Neuronal stem cell (in vitro differentiated cells): Measurements from ENCODE around the gene NR3C2.

Experiments
- DNase-seq: peaks from one replicate; pipeline ENCODE4 v3.0.0-alpha.2; 2013; ENCODE audit warnings: low spot score
- H2AFZ ChIP-seq: one replicate; pipeline ENCODE4 v1.6.1; 2013; ENCODE audit warnings: mild to moderate bottlenecking, low read length, inconsistent platforms
- H2AK5ac ChIP-seq: 2 replicates; pipeline ENCODE4 v1.6.1; 2013; ENCODE audit warnings: low read depth, mild to moderate bottlenecking, inconsistent platforms, low read length, moderate library complexity, mixed read lengths
- H2BK120ac ChIP-seq: 2 replicates; pipeline ENCODE4 v1.6.1; 2013; ENCODE audit warnings: low read depth, mild to moderate bottlenecking, inconsistent platforms, low read length, moderate library complexity, mixed read lengths
- H2BK12ac ChIP-seq: one replicate; pipeline ENCODE4 v1.6.1; 2013; ENCODE audit warnings: low read length, inconsistent platforms
- H2BK15ac ChIP-seq: 2 replicates; pipeline ENCODE4 v1.6.1; 2013; ENCODE audit warnings: mild to moderate bottlenecking, low read length, inconsistent platforms, mixed read lengths
- H2BK5ac ChIP-seq: one replicate; pipeline ENCODE4 v1.6.1; 2013; ENCODE audit warnings: inconsistent platforms, mild to moderate bottlenecking, low read length, moderate library complexity
- H3K14ac ChIP-seq: one replicate; pipeline ENCODE4 v1.6.1; 2013; ENCODE audit warnings: low read length, inconsistent platforms
- H3K18ac ChIP-seq: 2 replicates; pipeline ENCODE4 v1.6.1; 2013; ENCODE audit warnings: low read length, inconsistent platforms
- H3K23ac ChIP-seq: 2 replicates; pipeline ENCODE4 v1.6.1; 2013; ENCODE audit warnings: low read depth, mild to moderate bottlenecking, mixed read lengths, low read length, inconsistent platforms; ENCODE audit not compliant: poor library complexity
- H3K27ac ChIP-seq: replicated peaks from 3 replicates; pipeline ENCODE4 v1.5.1; 2013; ENCODE audit warnings: low read length, inconsistent platforms
- H3K27me3 ChIP-seq, 3 experiments: 2 replicates each; pipeline ENCODE4 v1.6.1; 2013; ENCODE audit warnings: low read length in 3 of 3, mild to moderate bottlenecking in 2 of 3, inconsistent platforms in 1 of 3, low read depth in 1 of 3, mixed read lengths in 1 of 3, moderate library complexity in 1 of 3; ENCODE audit not compliant: control insufficient read depth in 3 of 3, insufficient read depth in 3 of 3
- H3K36me3 ChIP-seq, 2 donors: replicated peaks in 1 of 2; 2 replicates each; pipeline ENCODE4 v1.6.1; 2013; ENCODE audit warnings: low read length in 2 of 2; ENCODE audit not compliant: control insufficient read depth in 2 of 2, insufficient read depth in 2 of 2
- H3K4ac ChIP-seq: 2 replicates; pipeline ENCODE4 v1.6.1; 2013; ENCODE audit warnings: inconsistent platforms, mild to moderate bottlenecking, low read length, moderate library complexity
- H3K4me1 ChIP-seq, 2 donors: 1 replicate in 1 of 2; 2 replicates in 1 of 2; pipeline ENCODE4 v1.6.1; 2013; ENCODE audit warnings: low read length in 2 of 2, low read depth in 1 of 2; ENCODE audit not compliant: control insufficient read depth in 2 of 2, insufficient read depth in 1 of 2
- H3K4me2 ChIP-seq: one replicate; pipeline ENCODE4 v1.6.1; 2013; ENCODE audit warnings: mild to moderate bottlenecking, low read length, inconsistent platforms; ENCODE audit not compliant: insufficient read depth, poor library complexity, severe bottlenecking
- H3K4me3 ChIP-seq, 2 donors: 2 replicates each; pipeline ENCODE4 v1.5.1; 2013; ENCODE audit warnings: low read length in 2 of 2, mild to moderate bottlenecking in 2 of 2, inconsistent platforms in 1 of 2, moderate library complexity in 1 of 2
- H3K79me1 ChIP-seq: one replicate; pipeline ENCODE4 v1.6.1; 2013; ENCODE audit warnings: low read depth, mild to moderate bottlenecking, inconsistent platforms, low read length, moderate library complexity
- H3K9ac ChIP-seq: one replicate; pipeline ENCODE4 v1.6.1; 2013; ENCODE audit warnings: mild to moderate bottlenecking, low read depth, low read length, inconsistent platforms; ENCODE audit not compliant: poor library complexity
- H3K9me3 ChIP-seq, 2 donors: replicated peaks in 1 of 2; 2 replicates each; pipeline versions ENCODE3 to v1.6.1; 2013; ENCODE audit warnings: low read length in 2 of 2, mild to moderate bottlenecking in 2 of 2, inconsistent platforms in 1 of 2, low read depth in 1 of 2, mixed read lengths in 1 of 2, moderate library complexity in 1 of 2; ENCODE audit not compliant: control insufficient read depth in 2 of 2, insufficient read depth in 1 of 2
- H4K8ac ChIP-seq: one replicate; pipeline ENCODE4 v1.6.1; 2013; ENCODE audit warnings: low read depth, mild to moderate bottlenecking, inconsistent platforms, low read length, moderate library complexity
- H4K91ac ChIP-seq: one replicate; pipeline ENCODE4 v1.6.1; 2013; ENCODE audit warnings: low read length, low read depth, mild to moderate bottlenecking, inconsistent platforms; ENCODE audit not compliant: poor library complexity
- WGBS, 2 donors: extraction: QIAGEN DNeasy Blood & Tissue Kit; methylation state at CpG; one replicate each; pipeline ENCODE4 v1.1.7; 2013; ENCODE audit warnings: missing lambda C conversion rate in 2 of 2, mixed read lengths in 1 of 2; ENCODE audit not compliant: insufficient read length in 2 of 2, insufficient replicate concordance in 1 of 2; ENCODE audit errors: extremely low coverage in 2 of 2; 5-methylcytosine and 5-hydroxymethylcytosine counted together

The NR3C2 gene

DNA sequence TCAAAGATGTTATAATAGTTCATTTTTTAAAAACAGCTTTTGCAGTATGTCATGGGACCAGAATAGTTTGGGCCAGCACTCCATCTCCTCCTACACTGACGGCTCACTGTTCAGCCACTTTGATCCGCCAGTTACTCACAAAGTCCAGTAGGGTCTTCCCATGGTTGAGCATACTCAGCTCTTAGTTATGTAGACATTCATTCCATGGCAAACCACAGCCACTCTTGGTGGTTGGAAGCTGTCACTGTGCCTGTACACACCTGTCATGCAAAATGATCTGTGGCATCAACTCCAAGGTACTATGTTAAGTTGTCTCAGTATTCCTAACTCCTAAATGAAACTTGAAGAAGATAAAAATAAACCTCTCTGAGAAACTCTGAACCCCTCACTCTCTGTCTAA, 127.2 kb downstream of the NR3C2 start:
- Histone ChIP-seq H3K4me2 (no peak overlapping the region), H3K4me1 (no peaks in the 10 kb centered on the region), H3K18ac (no peak overlapping the region), H2BK120ac (no peak overlapping the region), H4K8ac (no peak overlapping the region), H3K36me3 (no peaks in the 10 kb centered on the region), H2BK15ac (no peak overlapping the region), H3K23ac (no peak overlapping the region), H3K4ac (no peak overlapping the region), H3K14ac (no peak overlapping the region), H3K9ac (no peak overlapping the region), H4K91ac (no peak overlapping the region), H3K79me1 (no peaks in the 10 kb centered on the region), H3K27ac (no peak overlapping the region), H2BK5ac (no peak overlapping the region), H2AK5ac (no peak overlapping the region), H2BK12ac (no peak overlapping the region), H3K4me3 (no peak overlapping the region), H2AFZ (no peak overlapping the region), H3K9me3 (peaks cover 0 to 2% of the 10 kb centered on the region in 2 donors), H3K27me3 (no peaks in the 10 kb centered on the region)
- no peak for DNase-seq
- WGBS, 2 donors: no CpG with 5 or more reads among the region's 2 CpGs

GRCh38 chr4:148312956-148313490, 129.2 kb downstream of the NR3C2 start:
- Histone ChIP-seq H2AFZ (no peak overlapping the region), H3K4me2 (no peak overlapping the region), H3K36me3 (no peaks in the 10 kb centered on the region), H4K91ac (no peak overlapping the region), H3K9me3 (peaks cover 0 to 2% of the 10 kb centered on the region in 2 donors), H2BK15ac (no peak overlapping the region), H2AK5ac (no peak overlapping the region), H2BK120ac (no peak overlapping the region), H3K27ac (no peak overlapping the region), H3K4me3 (no peak overlapping the region), H4K8ac (no peak overlapping the region), H3K23ac (no peak overlapping the region), H2BK5ac (no peak overlapping the region), H3K27me3 (no peaks in the 10 kb centered on the region), H3K79me1 (no peaks in the 10 kb centered on the region), H2BK12ac (no peak overlapping the region), H3K4me1 (no peaks in the 10 kb centered on the region), H3K9ac (no peak overlapping the region), H3K4ac (no peak overlapping the region), H3K18ac (no peak overlapping the region), H3K14ac (no peak overlapping the region)
- DNase-seq: no peak
- 100% methylated on average over 1 of the region's 2 CpGs; no CpG with 5 or more reads in 1 of the 2 donors for WGBS, 2 donors

- Histone ChIP-seq H4K91ac (no peak overlapping the region), H4K8ac (no peak overlapping the region), H3K4me2 (no peak overlapping the region), H3K23ac (no peak overlapping the region), H3K4ac (no peak overlapping the region), H3K18ac (no peak overlapping the region), H3K4me3 (no peak overlapping the region), H3K36me3 (no peaks in the 10 kb centered on the region), H2BK120ac (no peak overlapping the region), H3K79me1 (no peaks in the 10 kb centered on the region), H3K9me3 (peaks cover 0 to 2% of the 10 kb centered on the region in 2 donors), H3K4me1 (no peaks in the 10 kb centered on the region), H2BK15ac (no peak overlapping the region), H3K14ac (no peak overlapping the region), H2AFZ (no peak overlapping the region), H3K9ac (no peak overlapping the region), H3K27ac (no peak overlapping the region), H2BK12ac (no peak overlapping the region), H2BK5ac (no peak overlapping the region), H2AK5ac (no peak overlapping the region), H3K27me3 (no peaks in the 10 kb centered on the region)
- DNase-seq: no peak
Observed at GRCh38 chr4:148311526-148311925, 130.7 kb downstream of the NR3C2 start.

GRCh38 chr4:148310756-148311155, 131.5 kb downstream of the NR3C2 start:
- Histone ChIP-seq H3K4me3 (no peak overlapping the region), H3K14ac (no peak overlapping the region), H3K18ac (no peak overlapping the region), H3K9me3 (peaks cover 0 to 2% of the 10 kb centered on the region in 2 donors), H3K36me3 (no peaks in the 10 kb centered on the region), H3K4me1 (no peaks in the 10 kb centered on the region), H2BK12ac (no peak overlapping the region), H2AK5ac (no peak overlapping the region), H3K9ac (no peak overlapping the region), H3K4me2 (no peak overlapping the region), H2BK120ac (no peak overlapping the region), H3K27me3 (no peaks in the 10 kb centered on the region), H2BK5ac (no peak overlapping the region), H2AFZ (no peak overlapping the region), H3K4ac (no peak overlapping the region), H2BK15ac (no peak overlapping the region), H3K27ac (no peak overlapping the region), H3K79me1 (no peaks in the 10 kb centered on the region), H3K23ac (no peak overlapping the region), H4K8ac (no peak overlapping the region), H4K91ac (no peak overlapping the region)
- DNase-seq: no peak
- no CpG with 5 or more reads among the region's 3 CpGs for WGBS, 2 donors
